ENCODE data around the gene SLC9A5. TPM values are rescaled to one million over a fixed set of nuclear protein-coding genes. Genes with fewer than 3 reads are reported as not detected.

SLC9A5 gene
- total RNA-seq, 1 experiment from 2014 or later: 1.9 TPM

DNA sequence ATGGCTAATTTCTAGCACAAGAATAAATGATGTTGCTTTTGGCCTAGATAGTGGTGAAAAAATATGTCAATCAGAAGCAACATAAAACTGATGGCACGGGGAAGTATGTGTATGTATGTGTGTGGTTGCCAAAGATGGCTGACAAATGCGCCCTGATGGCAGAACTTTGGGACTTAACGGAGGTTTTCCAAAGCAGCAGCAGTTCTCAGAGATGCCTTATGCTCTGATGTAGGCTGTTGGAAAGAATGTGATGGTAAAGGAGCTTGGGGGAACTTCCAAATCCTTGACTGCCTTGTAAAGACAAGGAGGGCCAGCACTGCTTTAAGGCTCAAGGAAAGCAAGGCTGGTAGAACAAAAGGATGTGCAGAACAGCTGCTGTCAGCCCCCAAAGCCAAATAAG is 61.8 kb downstream of the SLC9A5 start:
- DNase-seq (ENCODE audit: low read depth): no peak

DNA sequence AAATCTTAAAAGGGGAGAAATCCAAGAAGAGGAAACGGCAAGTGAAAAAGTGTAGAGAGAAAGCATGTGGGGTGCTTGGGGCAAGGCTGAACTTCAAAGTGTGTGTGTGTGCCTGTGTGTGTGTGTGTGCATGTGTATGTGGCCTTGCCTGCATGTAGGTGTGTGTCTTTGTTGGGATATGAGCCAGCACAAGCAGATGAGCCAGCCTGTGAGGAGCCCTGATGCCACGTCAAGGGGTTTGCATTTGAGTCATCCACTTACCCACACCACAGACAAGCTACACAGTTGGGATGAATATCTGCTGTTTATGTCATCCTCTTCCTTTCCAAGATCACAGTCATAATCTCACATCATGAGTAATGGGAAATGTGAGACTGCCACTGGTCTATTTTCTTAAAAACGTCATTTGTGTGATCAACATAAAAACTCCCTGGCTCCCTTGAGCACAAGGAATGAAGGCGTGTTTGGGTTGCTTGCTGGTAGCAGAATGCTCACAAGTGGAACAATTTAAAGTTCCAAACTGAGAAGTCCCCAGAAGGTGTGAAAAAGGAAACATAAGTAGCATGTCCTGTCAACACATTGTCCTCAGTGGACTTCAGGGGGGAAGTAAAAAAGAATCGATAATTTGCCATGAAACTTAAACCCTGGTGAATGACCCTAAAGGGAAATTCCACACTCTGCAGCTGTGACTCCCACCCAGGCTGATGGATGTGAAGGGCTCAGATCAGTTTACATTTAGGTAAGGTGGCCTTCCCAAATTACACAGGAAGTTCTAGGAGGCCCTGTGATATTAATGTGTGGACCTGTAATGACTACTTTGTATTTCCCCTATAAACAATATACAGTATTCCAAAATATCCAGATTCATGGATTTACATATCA is 63.1 kb downstream of the SLC9A5 start:
- peak; percentile 100 for DNase-seq (ENCODE audit: low read depth)

GRCh38 chr16:67312719-67313118 is 63.9 kb downstream of the SLC9A5 start:
- peak; percentile 11 for DNase-seq (ENCODE audit: low read depth)

DNA sequence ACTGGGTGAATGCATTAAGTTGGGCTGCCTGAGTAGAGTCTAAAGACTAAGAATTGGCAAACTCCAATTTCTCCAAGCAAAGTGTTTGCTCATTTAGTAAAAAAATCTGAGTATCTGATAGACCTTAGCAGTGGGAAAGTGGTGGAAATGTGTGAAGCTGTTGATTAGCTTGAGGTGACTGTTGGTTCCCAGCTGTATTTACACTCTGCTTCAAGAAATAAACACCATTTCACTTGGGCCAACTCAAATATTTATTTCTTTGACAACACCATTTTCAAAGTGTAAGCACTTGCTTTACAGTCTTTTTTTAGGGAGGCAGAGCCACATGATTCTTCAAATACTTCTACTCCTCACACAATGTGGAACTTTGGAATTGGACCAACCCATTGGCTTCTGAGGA is 69.1 kb downstream of the SLC9A5 start:
- DNase-seq (ENCODE audit: low read depth): no peak

Small RNAs within 50 kb of the gene (small RNA-seq; reads per million reads assigned to genes)
- not detected for gene MIR328

Other genes with a start within 250 kb of the SLC9A5 start
- 62.7 and 93.7 TPM in 2 replicates for gene CBFB, start 219.8 kb upstream of the SLC9A5 start, total RNA-seq (2014; rRNA removed; shearing (Covaris generic))
- 12.1 and 23.8 TPM in 2 replicates for gene PHAF1, start 139.0 kb upstream of the SLC9A5 start, total RNA-seq (2014; rRNA removed; shearing (Covaris generic))
- gene B3GNT9, start 98.0 kb upstream of the SLC9A5 start, total RNA-seq (2014; rRNA removed; shearing (Covaris generic)): 2.8 and 5.6 TPM in 2 replicates
- gene TRADD, start 89.1 kb upstream of the SLC9A5 start, total RNA-seq (2014; rRNA removed; shearing (Covaris generic)): 10.9 and 13.7 TPM in 2 replicates
- gene FBXL8, start 89.0 kb upstream of the SLC9A5 start, total RNA-seq (2014; rRNA removed; shearing (Covaris generic)): 10.3 and 12.8 TPM in 2 replicates
- 9.0 and 11.0 TPM in 2 replicates for gene HSF4, start 84.2 kb upstream of the SLC9A5 start, total RNA-seq (2014; rRNA removed; shearing (Covaris generic))
- 18.4 and 22.8 TPM in 2 replicates for gene NOL3, start 78.4 kb upstream of the SLC9A5 start, total RNA-seq (2014; rRNA removed; shearing (Covaris generic))
- gene MATCAP1, start 65.0 kb upstream of the SLC9A5 start, total RNA-seq (2014; rRNA removed; shearing (Covaris generic)): 7.0 and 11.6 TPM in 2 replicates
- gene EXOC3L1, start 58.8 kb upstream of the SLC9A5 start, total RNA-seq (2014; rRNA removed; shearing (Covaris generic)): 1.1 and 1.6 TPM in 2 replicates
- gene E2F4, start 56.8 kb upstream of the SLC9A5 start, total RNA-seq (2014; rRNA removed; shearing (Covaris generic)): 201 and 230 TPM in 2 replicates
- 2.6 and 3.0 TPM in 2 replicates for gene ELMO3, start 49.8 kb upstream of the SLC9A5 start, total RNA-seq (2014; rRNA removed; shearing (Covaris generic))
- gene TMEM208, start 21.8 kb upstream of the SLC9A5 start, total RNA-seq (2014; rRNA removed; shearing (Covaris generic)): 39.4 and 50.3 TPM in 2 replicates
- 54.8 and 65.1 TPM in 2 replicates for gene FHOD1, start 1.5 kb upstream of the SLC9A5 start, total RNA-seq (2014; rRNA removed; shearing (Covaris generic))
- 1.8 and 3.7 TPM in 2 replicates for gene PLEKHG4, start 30.6 kb downstream of the SLC9A5 start, total RNA-seq (2014; rRNA removed; shearing (Covaris generic))
- not detected in 2 replicates for gene KCTD19, start 77.8 kb downstream of the SLC9A5 start, total RNA-seq (2014; rRNA removed; shearing (Covaris generic))
- gene LRRC36, start 77.8 kb downstream of the SLC9A5 start, total RNA-seq (2014; rRNA removed; shearing (Covaris generic)): not detected in 2 replicates
- not detected in 2 replicates for gene TPPP3, start 144.5 kb downstream of the SLC9A5 start, total RNA-seq (2014; rRNA removed; shearing (Covaris generic))
- gene ZDHHC1, start 167.5 kb downstream of the SLC9A5 start, total RNA-seq (2014; rRNA removed; shearing (Covaris generic)): 2.6 and 4.1 TPM in 2 replicates
- 0.94 and 1.0 TPM in 2 replicates for gene HSD11B2, start 182.1 kb downstream of the SLC9A5 start, total RNA-seq (2014; rRNA removed; shearing (Covaris generic))
- gene ATP6V0D1, start 232.2 kb downstream of the SLC9A5 start, total RNA-seq (2014; rRNA removed; shearing (Covaris generic)): 89.7 and 108 TPM in 2 replicates
- gene AGRP, start 234.6 kb downstream of the SLC9A5 start, total RNA-seq (2014; rRNA removed; shearing (Covaris generic)): not detected in 2 replicates

Data from HT1080 (cell line).